ENCODE results near the gene NOS1AP. TPM values are rescaled to one million over a fixed set of nuclear protein-coding genes. Genes with fewer than 3 reads are reported as not detected.
"Not testable (repeated sequence)": the region's sequence is repeated elsewhere in the genome, so short reads cannot be mapped to it uniquely, and the experiment has no call there.

The NOS1AP gene
- total RNA-seq: 0.99 TPM in 1 of 2 replicates, not detected in the other

- no peak for DNase-seq (ENCODE audit: low read depth)
These were observed at the start of gene NOS1AP for GRCh38 chr1:162069334-162070093. NOS1AP (plus strand) TSS chr1:162069691; CDS start chr1:162070178, 487 bp downstream.

- peak; percentile 74 for DNase-seq (ENCODE audit: low read depth)
These were observed 49.3 kb upstream of the NOS1AP start for GRCh38 chr1:162020150-162020549.

GRCh38 chr1:162021124-162021523 lies 48.4 kb upstream of the NOS1AP start:
- no peak for DNase-seq (ENCODE audit: low read depth)

- no peak for DNase-seq (ENCODE audit: low read depth)
These were observed 46.9 kb upstream of the NOS1AP start for GRCh38 chr1:162022626-162023025.

GRCh38 chr1:162023181-162023546 lies 46.3 kb upstream of the NOS1AP start:
- no peak for DNase-seq (ENCODE audit: low read depth)

- peak; percentile 90 for DNase-seq (ENCODE audit: low read depth)
These were observed 45.7 kb upstream of the NOS1AP start, which contains the start of gene OLFML2B for GRCh38 chr1:162023547-162024501. OLFML2B (minus strand) TSS chr1:162023869; CDS start chr1:162023430, 439 bp downstream.

GRCh38 chr1:162025541-162025940 lies 44.0 kb upstream of the NOS1AP start:
- no peak for DNase-seq (ENCODE audit: low read depth)

GRCh38 chr1:162026881-162027280 lies 42.6 kb upstream of the NOS1AP start:
- DNase-seq (ENCODE audit: low read depth): no peak

- no peak for DNase-seq (ENCODE audit: low read depth)
These were observed 40.8 kb upstream of the NOS1AP start for GRCh38 chr1:162028726-162029125.

GRCh38 chr1:162029157-162029556 lies 40.3 kb upstream of the NOS1AP start:
- DNase-seq (ENCODE audit: low read depth): no peak

- DNase-seq (ENCODE audit: low read depth): no peak
These were observed 38.7 kb upstream of the NOS1AP start for GRCh38 chr1:162030759-162031280.

GRCh38 chr1:162033428-162033827 lies 36.1 kb upstream of the NOS1AP start:
- DNase-seq (ENCODE audit: low read depth): no peak

GRCh38 chr1:162035241-162035640 lies 34.2 kb upstream of the NOS1AP start:
- peak; percentile 56 for DNase-seq (ENCODE audit: low read depth)

- no peak for DNase-seq (ENCODE audit: low read depth)
These were observed 33.3 kb upstream of the NOS1AP start for GRCh38 chr1:162036163-162036562.

GRCh38 chr1:162038624-162039023 lies 30.9 kb upstream of the NOS1AP start:
- no peak for DNase-seq (ENCODE audit: low read depth)

- DNase-seq (ENCODE audit: low read depth): no peak
These were observed 29.5 kb upstream of the NOS1AP start for GRCh38 chr1:162040001-162040400.

- DNase-seq (ENCODE audit: low read depth): peak; percentile 60
These were observed 28.8 kb upstream of the NOS1AP start for GRCh38 chr1:162040657-162041056.

- no peak for DNase-seq (ENCODE audit: low read depth)
These were observed 27.1 kb upstream of the NOS1AP start for GRCh38 chr1:162042361-162042760.

- DNase-seq (ENCODE audit: low read depth): no peak
These were observed 22.6 kb upstream of the NOS1AP start for GRCh38 chr1:162046921-162047320.

GRCh38 chr1:162053949-162054348 lies 15.5 kb upstream of the NOS1AP start:
- DNase-seq (ENCODE audit: low read depth): not testable (repeated sequence)

- peak; percentile 93 for DNase-seq (ENCODE audit: low read depth)
These were observed 14.4 kb upstream of the NOS1AP start for GRCh38 chr1:162055062-162055461.

- DNase-seq (ENCODE audit: low read depth): peak; percentile 59
These were observed 13.4 kb upstream of the NOS1AP start for GRCh38 chr1:162056043-162056442.

Measured in renal cortical epithelial cell (primary cell).